Mesendoderm (in vitro differentiated cells): Measurements from ENCODE around the gene ERC2.
A peak's percentile ranks its signal among the peaks of the same experiment; 100 is the strongest.

Experiments used
- DNase-seq: peaks from one replicate; pipeline ENCODE4 v3.0.0; 2013
- H2AK5ac ChIP-seq: 2 replicates; pipeline ENCODE4 v1.6.1; 2013; ENCODE audit warnings: low read length, inconsistent platforms
- H2BK120ac ChIP-seq: 2 replicates; pipeline ENCODE4 v1.6.1; 2013; ENCODE audit warnings: low read depth, mild to moderate bottlenecking, low read length, moderate library complexity, mixed read lengths
- H2BK15ac ChIP-seq: replicated peaks from 2 replicates; pipeline ENCODE4 v1.6.1; 2013; ENCODE audit warnings: low read depth, mild to moderate bottlenecking, moderate library complexity
- H2BK5ac ChIP-seq: 2 replicates; pipeline ENCODE4 v1.6.1; 2013; ENCODE audit warnings: low read length, inconsistent platforms
- H3K18ac ChIP-seq: 2 replicates; pipeline ENCODE4 v1.6.1; 2013; ENCODE audit warnings: mild to moderate bottlenecking, low read length, mixed read lengths
- H3K23ac ChIP-seq: one replicate; pipeline ENCODE4 v1.6.1; 2013; ENCODE audit warnings: low read length
- H3K27ac ChIP-seq: 2 replicates; pipeline ENCODE4 v1.5.1; 2013; ENCODE audit warnings: low read depth, mild to moderate bottlenecking, inconsistent platforms, low read length, moderate library complexity
- H3K27me3 ChIP-seq: 2 replicates; pipeline ENCODE4 v1.6.1; 2013; ENCODE audit warnings: low read length, control low read depth, mild to moderate bottlenecking, inconsistent platforms; ENCODE audit not compliant: insufficient read depth, poor library complexity
- H3K36me3 ChIP-seq: 2 replicates; pipeline ENCODE4 v1.6.1; 2013; ENCODE audit warnings: low read length, inconsistent platforms; ENCODE audit not compliant: control insufficient read depth, insufficient read depth
- H3K4ac ChIP-seq: one replicate; pipeline ENCODE4 v1.6.1; 2013; ENCODE audit warnings: low read depth, mild to moderate bottlenecking, low read length, moderate library complexity
- H3K4me1 ChIP-seq: 2 replicates; pipeline ENCODE4 v1.6.1; 2013; ENCODE audit warnings: low read depth, low read length, inconsistent platforms; ENCODE audit not compliant: control insufficient read depth
- H3K4me2 ChIP-seq: 2 replicates; pipeline ENCODE4 v1.6.1; 2013; ENCODE audit warnings: low read length
- H3K4me3 ChIP-seq: 2 replicates; pipeline ENCODE4 v1.5.1; 2013; ENCODE audit warnings: mild to moderate bottlenecking, low read length
- H3K56ac ChIP-seq: one replicate; pipeline ENCODE4 v1.6.1; 2013; ENCODE audit warnings: low read length
- H3K79me1 ChIP-seq: 2 replicates; pipeline ENCODE4 v1.6.1; 2013; ENCODE audit warnings: low read length, inconsistent platforms
- H3K79me2 ChIP-seq: 2 replicates; pipeline ENCODE4 v1.6.1; 2013; ENCODE audit warnings: mild to moderate bottlenecking, low read length; ENCODE audit not compliant: control insufficient read depth, insufficient read depth
- H3K9ac ChIP-seq: 2 replicates; pipeline ENCODE4 v1.6.1; 2013; ENCODE audit warnings: low read length, inconsistent platforms
- H4K5ac ChIP-seq: one replicate; pipeline ENCODE4 v1.6.1; 2013; ENCODE audit warnings: low read length
- H4K8ac ChIP-seq: one replicate; pipeline ENCODE4 v1.6.1; 2013; ENCODE audit warnings: low read depth, mild to moderate bottlenecking, control low read depth, low read length, moderate library complexity
- WGBS: extraction: QIAGEN DNeasy Blood & Tissue Kit; methylation state at CpG from one replicate; pipeline ENCODE4 v1.1.7; 2013; ENCODE audit warnings: low lambda C conversion rate, missing lambda C conversion rate; ENCODE audit not compliant: insufficient coverage; ENCODE audit errors: extremely low coverage; 5-methylcytosine and 5-hydroxymethylcytosine counted together

ERC2 gene

DNA sequence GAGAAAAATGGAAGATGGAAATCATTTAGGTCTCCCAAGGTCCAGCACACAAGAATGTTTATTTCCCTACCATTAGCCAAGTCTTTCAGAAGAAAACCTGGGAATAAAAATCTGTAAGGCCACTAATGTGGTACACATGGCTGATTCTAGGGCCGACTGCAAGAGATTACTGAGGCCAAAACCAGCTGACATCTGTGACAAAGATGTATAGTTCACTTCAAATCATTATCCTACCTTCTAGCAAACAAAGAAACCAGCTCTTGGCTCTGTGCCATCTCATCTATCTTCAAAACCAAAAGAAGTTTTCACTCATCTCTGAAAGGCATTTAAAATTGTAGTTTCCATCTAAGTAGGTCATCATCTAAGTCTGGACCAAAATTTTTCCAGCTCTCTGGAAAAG lies 43.9 kb downstream of the ERC2 start:
- Histone ChIP-seq H3K23ac (no peak overlapping the region), H2BK120ac (no peak overlapping the region), H4K8ac (no peak overlapping the region), H3K4me3 (no peak overlapping the region), H3K56ac (no peak overlapping the region), H3K27ac (no peak overlapping the region), H3K79me1 (no peaks in the 10 kb centered on the region), H2BK5ac (no peak overlapping the region), H3K9ac (no peak overlapping the region), H2AK5ac (no peak overlapping the region), H3K4ac (no peak overlapping the region), H3K4me1 (no peaks in the 10 kb centered on the region), H3K4me2 (no peak overlapping the region), H4K5ac (no peak overlapping the region), H3K36me3 (no peaks in the 10 kb centered on the region), H3K79me2 (no peaks in the 10 kb centered on the region), H3K27me3 (no peaks in the 10 kb centered on the region), H3K18ac (no peak overlapping the region), H2BK15ac (no peak overlapping the region)
- no CpG with 5 or more reads among the region's 1 CpG for WGBS
- DNase-seq = no peak

DNA sequence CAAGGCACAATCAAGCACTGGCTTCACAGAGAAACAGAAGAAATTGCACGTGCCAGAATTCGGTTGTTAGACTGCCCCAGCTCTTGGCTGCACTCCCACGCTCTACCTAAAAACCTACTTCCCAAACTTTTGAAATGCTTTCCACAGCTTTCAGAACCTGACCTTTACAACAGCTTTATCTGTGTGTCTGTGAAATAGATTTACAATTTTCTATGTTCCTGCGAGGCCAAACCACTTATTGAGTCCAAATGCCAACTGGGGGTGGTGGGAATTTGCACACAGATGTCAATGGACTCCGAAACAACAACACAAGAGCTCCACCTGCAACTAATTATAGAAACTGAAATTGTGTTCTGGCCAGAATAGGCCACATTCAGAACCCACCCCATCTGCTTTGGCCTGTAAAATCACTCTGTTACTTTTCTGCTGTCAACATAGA lies 44.6 kb downstream of the ERC2 start:
- Histone ChIP-seq H2BK5ac (no peak overlapping the region), H2BK15ac (no peak overlapping the region), H3K23ac (no peak overlapping the region), H2BK120ac (no peak overlapping the region), H3K18ac (no peak overlapping the region), H4K8ac (no peak overlapping the region), H3K27ac (no peak overlapping the region), H3K36me3 (no peaks in the 10 kb centered on the region), H3K4me2 (no peak overlapping the region), H3K4me3 (no peak overlapping the region), H2AK5ac (no peak overlapping the region), H3K4ac (no peak overlapping the region), H3K9ac (no peak overlapping the region), H3K27me3 (no peaks in the 10 kb centered on the region), H3K4me1 (no peaks in the 10 kb centered on the region), H4K5ac (no peak overlapping the region), H3K79me1 (no peaks in the 10 kb centered on the region), H3K79me2 (no peaks in the 10 kb centered on the region), H3K56ac (no peak overlapping the region)
- no CpG with 5 or more reads among the region's 5 CpGs for WGBS
- no peak for DNase-seq

DNA sequence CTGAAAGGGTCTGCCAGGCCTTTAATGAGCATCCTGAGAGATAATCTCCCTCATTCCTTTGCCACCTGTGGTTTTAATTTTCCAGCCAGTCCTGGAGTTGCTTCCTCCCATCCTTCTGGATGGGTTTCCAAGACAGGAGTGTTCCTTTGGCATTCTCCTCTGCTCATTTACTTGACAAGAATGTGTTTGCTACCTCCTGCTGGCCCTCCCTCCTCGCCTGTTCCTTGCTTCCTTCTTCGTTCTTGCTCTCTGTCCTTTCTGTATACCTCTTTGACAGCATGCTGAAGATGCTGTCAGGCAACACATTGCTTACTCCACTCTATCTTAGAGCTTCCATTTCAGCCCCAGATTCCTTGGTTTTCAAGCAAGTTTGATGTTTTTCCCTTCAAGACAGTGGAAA lies 46.0 kb downstream of the ERC2 start:
- peak; percentile 19 for DNase-seq
- Histone ChIP-seq H3K4me2 (no peak overlapping the region), H3K4ac (no peak overlapping the region), H3K27ac (no peak overlapping the region), H3K18ac (no peak overlapping the region), H4K8ac (no peak overlapping the region), H4K5ac (no peak overlapping the region), H3K23ac (no peak overlapping the region), H3K4me1 (no peaks in the 10 kb centered on the region), H3K79me1 (no peaks in the 10 kb centered on the region), H3K9ac (no peak overlapping the region), H3K79me2 (no peaks in the 10 kb centered on the region), H3K56ac (no peak overlapping the region), H2AK5ac (no peak overlapping the region), H2BK5ac (no peak overlapping the region), H2BK120ac (no peak overlapping the region), H3K36me3 (no peaks in the 10 kb centered on the region), H2BK15ac (no peak overlapping the region), H3K27me3 (no peaks in the 10 kb centered on the region), H3K4me3 (no peak overlapping the region)
- no CpG with 5 or more reads among the region's 2 CpGs for whole genome bisulfite sequencing

GRCh38 chr3:56421205-56421604 lies 47.1 kb downstream of the ERC2 start:
- no peak overlapping the region for H2BK120ac ChIP-seq
- DNase-seq = no peak
- no peak overlapping the region for H2AK5ac ChIP-seq
- no peak overlapping the region for H3K18ac ChIP-seq
- H2BK15ac ChIP-seq = no peak overlapping the region
- 100% methylated on average over 1 of the region's 5 CpGs for WGBS
- H3K27me3 ChIP-seq = no peaks in the 10 kb centered on the region
- H3K9ac ChIP-seq = no peak overlapping the region
- no peak overlapping the region for H3K27ac ChIP-seq
- no peak overlapping the region for H2BK5ac ChIP-seq
- H3K4ac ChIP-seq = no peak overlapping the region
- H4K5ac ChIP-seq = no peak overlapping the region
- H3K79me2 ChIP-seq = no peaks in the 10 kb centered on the region
- H3K4me2 ChIP-seq = no peak overlapping the region
- no peak overlapping the region for H4K8ac ChIP-seq
- no peaks in the 10 kb centered on the region for H3K79me1 ChIP-seq
- no peaks in the 10 kb centered on the region for H3K4me1 ChIP-seq
- no peak overlapping the region for H3K4me3 ChIP-seq
- no peaks in the 10 kb centered on the region for H3K36me3 ChIP-seq
- H3K56ac ChIP-seq = no peak overlapping the region
- no peak overlapping the region for H3K23ac ChIP-seq

GRCh38 chr3:56415652-56416051 lies 52.6 kb downstream of the ERC2 start:
- Histone ChIP-seq H3K56ac (no peak overlapping the region), H3K18ac (no peak overlapping the region), H2BK15ac (no peak overlapping the region), H3K4me3 (no peak overlapping the region), H3K4me2 (no peak overlapping the region), H3K9ac (no peak overlapping the region), H2BK5ac (no peak overlapping the region), H3K79me2 (no peaks in the 10 kb centered on the region), H4K5ac (no peak overlapping the region), H2BK120ac (no peak overlapping the region), H3K4ac (no peak overlapping the region), H3K36me3 (no peaks in the 10 kb centered on the region), H3K27ac (no peak overlapping the region), H3K23ac (no peak overlapping the region), H3K27me3 (no peaks in the 10 kb centered on the region), H2AK5ac (no peak overlapping the region), H4K8ac (no peak overlapping the region), H3K4me1 (no peaks in the 10 kb centered on the region), H3K79me1 (no peaks in the 10 kb centered on the region)
- WGBS = no CpG with 5 or more reads among the region's 3 CpGs
- DNase-seq = peak; percentile 16

GRCh38 chr3:56413911-56414310 lies 54.4 kb downstream of the ERC2 start:
- no peak overlapping the region for H4K5ac ChIP-seq
- H3K79me2 ChIP-seq = no peaks in the 10 kb centered on the region
- no peak overlapping the region for H3K4me2 ChIP-seq
- no peak overlapping the region for H3K27ac ChIP-seq
- H2AK5ac ChIP-seq = no peak overlapping the region
- H4K8ac ChIP-seq = no peak overlapping the region
- H2BK5ac ChIP-seq = no peak overlapping the region
- no peak overlapping the region for H3K9ac ChIP-seq
- H3K79me1 ChIP-seq = no peaks in the 10 kb centered on the region
- H3K36me3 ChIP-seq = no peaks in the 10 kb centered on the region
- no peak overlapping the region for H2BK15ac ChIP-seq
- H3K18ac ChIP-seq = no peak overlapping the region
- H3K4me3 ChIP-seq = no peak overlapping the region
- no peaks in the 10 kb centered on the region for H3K4me1 ChIP-seq
- WGBS = no CpG with 5 or more reads among the region's 2 CpGs
- H2BK120ac ChIP-seq = no peak overlapping the region
- peak; percentile 31 for DNase-seq
- no peaks in the 10 kb centered on the region for H3K27me3 ChIP-seq
- no peak overlapping the region for H3K56ac ChIP-seq
- H3K23ac ChIP-seq = no peak overlapping the region
- no peak overlapping the region for H3K4ac ChIP-seq
